IMR-90 (cell line): Measurements from ENCODE around the gene DMRT1. TPM values are rescaled to one million over a fixed set of nuclear protein-coding genes. Genes with fewer than 3 reads are reported as not detected.
A peak's percentile ranks its signal among the peaks of the same experiment; 100 is the strongest.

Experiments used
- ATAC-seq: fragments of 200-7000 bp; cut with Tn5 transposase; 2 replicates; pipeline ENCODE4 v1.9.1; 2020; ENCODE audit warnings: low read depth, mild to moderate bottlenecking, moderate library complexity
- BruUV-seq: library from RNA; stranded (reverse); fragments of 400-500 nt; replicated peaks from 2 replicates; lab custom pipeline; 2021; lab: Mats Ljungman, UMichigan
- CTCF ChIA-PET: fragments of 300-600 bp; formaldehyde crosslinking; extraction: SDS; loops from one replicate; lab custom pipeline; 2021; ENCODE audit warnings: antibody characterized with exemption; lab: Yijun Ruan, JAX
- POLR2A ChIA-PET: fragments of 300-600 bp; sonication (Branson Sonifier 250); formaldehyde crosslinking; loops from one replicate; lab custom pipeline; 2022; ENCODE audit warnings: antibody characterized with exemption; ENCODE audit not compliant: unreplicated experiment; lab: Charles Lee
- DNase-seq: peaks from one replicate; pipeline ENCODE4 v3.0.0; 2013
- H2AFZ ChIP-seq: replicated peaks from 2 replicates; pipeline ENCODE3; 2013; ENCODE audit warnings: low read length, mild to moderate bottlenecking; ENCODE audit not compliant: poor library complexity
- H2AK5ac ChIP-seq: 2 replicates; pipeline ENCODE4 v1.6.1; 2013; ENCODE audit warnings: low read depth, low read length, inconsistent platforms
- H2AK9ac ChIP-seq: replicated peaks from 2 replicates; pipeline ENCODE3; 2013; ENCODE audit warnings: mild to moderate bottlenecking, low read depth, low read length, moderate library complexity; ENCODE audit not compliant: poor library complexity
- H2BK120ac ChIP-seq: 2 replicates; pipeline ENCODE4 v1.6.1; 2013; ENCODE audit warnings: low read depth, low read length, inconsistent platforms
- H2BK15ac ChIP-seq: 3 replicates; pipeline ENCODE4 v1.6.1; 2013; ENCODE audit warnings: low read depth, low read length, inconsistent platforms
- H2BK20ac ChIP-seq: 2 replicates; pipeline ENCODE4 v1.6.1; 2013; ENCODE audit warnings: low read depth, mild to moderate bottlenecking, inconsistent platforms, low read length, moderate library complexity
- H2BK5ac ChIP-seq: 2 replicates; pipeline ENCODE4 v1.6.1; 2013; ENCODE audit warnings: mild to moderate bottlenecking, low read depth, low read length, inconsistent platforms; ENCODE audit not compliant: poor library complexity, severe bottlenecking
- H3K14ac ChIP-seq: replicated peaks from 2 replicates; pipeline ENCODE4 v1.6.1; 2013; ENCODE audit warnings: low read depth, low read length, inconsistent platforms
- H3K18ac ChIP-seq: 2 replicates; pipeline ENCODE4 v1.6.1; 2013; ENCODE audit warnings: low read depth, low read length, control low read depth
- H3K23ac ChIP-seq: 2 replicates; pipeline ENCODE4 v1.6.1; 2013; ENCODE audit warnings: low read depth, low read length, inconsistent platforms
- H3K27ac ChIP-seq: 2 replicates; pipeline ENCODE4 v1.5.1; 2013; ENCODE audit warnings: mild to moderate bottlenecking, control low read depth, low read length; ENCODE audit not compliant: insufficient read depth
- H3K27me3 ChIP-seq: 2 replicates; pipeline ENCODE4 v1.6.1; 2013; ENCODE audit warnings: low read length; ENCODE audit not compliant: control insufficient read depth, insufficient read depth
- H3K36me3 ChIP-seq: 2 replicates; pipeline ENCODE4 v1.6.1; 2013; ENCODE audit warnings: low read length, mixed read lengths; ENCODE audit not compliant: control insufficient read depth, insufficient read depth
- H3K4ac ChIP-seq: 2 replicates; pipeline ENCODE4 v1.6.1; 2013; ENCODE audit warnings: low read depth, low read length, inconsistent platforms
- H3K4me1 ChIP-seq: 2 replicates; pipeline ENCODE4 v1.6.1; 2013; ENCODE audit warnings: low read length, mixed read lengths; ENCODE audit not compliant: control insufficient read depth, insufficient read depth
- H3K4me2 ChIP-seq: 2 replicates; pipeline ENCODE4 v1.6.1; 2013; ENCODE audit warnings: low read depth, mild to moderate bottlenecking, control low read depth, low read length, moderate library complexity
- H3K4me3 ChIP-seq: 2 replicates; pipeline ENCODE4 v1.5.1; 2013; ENCODE audit warnings: low read depth, mild to moderate bottlenecking, control low read depth, low read length, moderate library complexity; ENCODE audit not compliant: insufficient read depth
- H3K56ac ChIP-seq: 2 replicates; pipeline ENCODE4 v1.6.1; 2013; ENCODE audit warnings: low read length, inconsistent platforms; ENCODE audit not compliant: insufficient read depth; ENCODE audit errors: extremely low read depth
- H3K79me1 ChIP-seq, 2 experiments: 2 replicates each; pipeline ENCODE4 v1.6.1; 2013; ENCODE audit warnings: low read length in 2 of 2, inconsistent platforms in 1 of 2, low read depth in 1 of 2
- H3K9ac ChIP-seq: 2 replicates; pipeline ENCODE4 v1.6.1; 2013; ENCODE audit warnings: low read depth, low read length, control low read depth
- H3K9me1 ChIP-seq: 2 replicates; pipeline ENCODE4 v1.6.1; 2013; ENCODE audit warnings: low read length, inconsistent platforms; ENCODE audit not compliant: insufficient read depth
- H3K9me3 ChIP-seq: 2 replicates; pipeline ENCODE4 v1.6.1; 2013; ENCODE audit warnings: low read length; ENCODE audit not compliant: control insufficient read depth, insufficient read depth
- H4K20me1 ChIP-seq: 2 replicates; pipeline ENCODE4 v1.6.1; 2013; ENCODE audit warnings: low read length, inconsistent platforms; ENCODE audit not compliant: insufficient read depth
- H4K5ac ChIP-seq: 2 replicates; pipeline ENCODE4 v1.6.1; 2013; ENCODE audit warnings: mild to moderate bottlenecking, low read depth, low read length, control low read depth
- H4K8ac ChIP-seq, 2 experiments: 2 replicates each; pipeline ENCODE4 v1.6.1; 2013; ENCODE audit warnings: low read depth in 2 of 2, low read length in 2 of 2, control low read depth in 1 of 2, inconsistent platforms in 1 of 2
- H4K91ac ChIP-seq: 2 replicates; pipeline ENCODE4 v1.6.1; 2013; ENCODE audit warnings: low read depth, low read length, inconsistent platforms; ENCODE audit not compliant: insufficient read depth
- RAD21 ChIP-seq: IDR thresholded peaks from 2 replicates; pipeline ENCODE4 v1.6.1; 2012; ENCODE audit warnings: low read length, improper control_type of control experiment
- WGBS, 2 experiments: methylation state at CpG; one replicate each; pipeline versions ENCODE4 v1.1.5 to v1.1.7; 2013; ENCODE audit warnings: missing lambda C conversion rate in 2 of 2; ENCODE audit not compliant: insufficient read length in 1 of 2; ENCODE audit errors: extremely low coverage in 2 of 2; 5-methylcytosine and 5-hydroxymethylcytosine counted together
- dilution Hi-C: fragments of 300-500 bp; cut with HindIII; formaldehyde crosslinking; loops from one replicate; pipeline ENCODE4 v1.14.3; 2018; ENCODE audit warnings: low sequenced_read_pairs; ENCODE audit not compliant: unreplicated experiment
- in situ Hi-C: fragments of 300-500 bp; cut with MboI; formaldehyde crosslinking; loops from 3 replicates; pipeline ENCODE4 v1.14.3; 2019; ENCODE audit warnings: low sequenced_read_pairs, inconsistent platforms, mixed read lengths
- intact Hi-C: fragments of 100-400 bp; cut with micrococcal nuclease; formaldehyde crosslinking; loops from 2 replicates; pipeline ENCODE4 v1.10.0; 2022
- polyA plus RNA-seq, 3 experiments: library from polyadenylated mRNA; depleted of rRNA; stranded (reverse); fragments of >200 nt; gene quantifications; 2 replicates each; pipeline ENCODE4 v1.2.3, GENCODE V29; 2012; ENCODE audit warnings: low replicate concordance in 1 of 3
- total RNA-seq: library from RNA; depleted of rRNA; stranded (reverse); fragments of >200 nt; gene quantifications from 2 replicates; pipeline ENCODE4 v1.2.3, GENCODE V29; 2012

DMRT1 gene
- total and polyA plus RNA-seq, 2 of the 4 experiments (the other 2 are of a cell fraction) = not detected

DNA sequence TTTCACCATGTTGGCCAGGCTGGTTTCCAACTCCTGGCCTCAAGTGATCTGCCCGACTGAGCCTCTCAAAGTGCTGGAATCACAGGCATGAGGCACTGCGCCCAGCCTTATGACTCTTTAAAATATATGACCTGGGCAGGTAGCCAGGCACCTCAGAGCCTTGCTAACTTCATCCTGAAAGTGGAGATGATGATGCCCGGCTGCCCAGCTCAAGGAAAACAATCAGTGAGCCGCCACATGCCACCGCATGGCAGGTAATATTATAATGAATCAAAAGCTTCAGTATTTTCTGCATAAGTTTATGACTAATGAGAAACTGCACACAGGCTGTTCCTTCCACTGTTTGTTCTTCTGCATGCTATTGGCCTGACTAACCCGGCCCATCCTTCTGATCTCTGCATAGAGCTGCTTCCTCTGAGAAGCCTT is 30.4 kb upstream of the DMRT1 start:
- ChIA-PET POLR2A (no interaction called here), CTCF (interaction anchor here (1.3 to 1.4 kb wide), 2 partner anchors 198 kb away, joined by 4 to 5 read pairs; no protein-coding TSS in a partner anchor)
- H3K9me1 ChIP-seq = no peaks in the 10 kb centered on the region
- H3K4me3 ChIP-seq = no peak overlapping the region
- H3K4me2 ChIP-seq = no peak overlapping the region
- H4K20me1 ChIP-seq = no peaks in the 10 kb centered on the region
- H3K36me3 ChIP-seq = no peaks in the 10 kb centered on the region
- no peak overlapping the region for H3K27ac ChIP-seq
- no peak overlapping the region for H3K4ac ChIP-seq
- H3K27me3 ChIP-seq = no peaks in the 10 kb centered on the region
- DNase-seq (peak; percentile 60), ATAC-seq (peak; percentile 84)
- H2BK5ac ChIP-seq = no peak overlapping the region
- intact Hi-C loops (no loop called here), dilution Hi-C loops (no loop called here), in situ Hi-C loops (no loop called here)
- no peak overlapping the region for H3K56ac ChIP-seq
- no peak overlapping the region for H3K14ac ChIP-seq
- WGBS, 2 experiments = 0% methylated on average over 1 of the region's 6 CpGs; no CpG with 5 or more reads in 1 of the 2 experiments
- no peaks in the 10 kb centered on the region for H3K79me1 ChIP-seq
- H4K8ac ChIP-seq = no peak overlapping the region
- H3K23ac ChIP-seq = no peak overlapping the region
- no peak overlapping the region for H2AK5ac ChIP-seq
- H3K9me3 ChIP-seq = no peaks in the 10 kb centered on the region
- no peak overlapping the region for H2AFZ ChIP-seq
- no peak overlapping the region for H4K91ac ChIP-seq
- H4K5ac ChIP-seq = no peak overlapping the region
- H3K4me1 ChIP-seq = no peaks in the 10 kb centered on the region
- BruUV-seq = no TSS peak
- H2AK9ac ChIP-seq = no peak overlapping the region
- no peak for TF ChIP-seq RAD21
- no peak overlapping the region for H2BK120ac ChIP-seq
- no peak overlapping the region for H3K18ac ChIP-seq
- H2BK20ac ChIP-seq = no peak overlapping the region
- H2BK15ac ChIP-seq = no peak overlapping the region
- no peak overlapping the region for H3K9ac ChIP-seq
